HG03439 (cell line): ENCODE results near the gene ZFYVE27.
A peak's percentile ranks its signal among the peaks of the same experiment; 100 is the strongest.

Experiments used
- ATAC-seq: cut with Tn5 transposase; IDR thresholded peaks from one replicate; pipeline ENCODE4 v1.9.1; 2021; ENCODE audit warnings: mild to moderate bottlenecking, moderate library complexity; ENCODE audit not compliant: unreplicated experiment

ZFYVE27 gene

GRCh38 chr10:97714401-97715258, 22.3 kb upstream of the ZFYVE27 start:
- peak; percentile 36 for ATAC-seq

DNA sequence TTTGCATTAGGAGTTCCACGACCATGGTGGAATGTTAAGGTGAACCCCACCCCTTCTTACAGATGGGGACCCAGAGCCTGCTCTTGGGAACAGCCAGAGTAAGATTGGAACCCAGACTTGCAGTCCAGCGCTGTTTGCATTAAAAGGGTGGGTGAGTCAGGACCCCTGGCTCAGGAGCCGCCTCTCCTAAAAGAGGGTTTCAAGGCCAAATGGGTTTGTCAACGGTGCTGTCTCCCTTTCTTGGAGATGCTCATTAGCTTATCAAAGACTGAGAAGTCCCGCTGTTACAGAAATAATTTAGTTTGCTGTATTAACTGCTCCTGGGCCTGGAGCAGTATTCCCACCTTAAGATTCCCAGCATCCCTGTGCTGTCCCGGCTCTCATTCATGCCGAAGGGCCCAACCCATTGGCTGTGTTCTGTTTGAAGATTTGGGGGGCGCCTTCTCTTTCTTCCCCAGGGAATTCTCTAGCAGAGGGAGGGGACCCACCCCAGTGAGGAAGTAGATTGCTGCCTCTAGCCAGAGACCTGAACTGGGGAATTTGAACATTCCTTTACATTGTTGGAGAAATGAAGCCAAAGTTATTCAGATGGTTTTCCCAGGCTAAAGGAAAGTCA, 21.6 kb upstream of the ZFYVE27 start:
- no peak for ATAC-seq

GRCh38 chr10:97717627-97718026, 19.3 kb upstream of the ZFYVE27 start:
- ATAC-seq = no peak

DNA sequence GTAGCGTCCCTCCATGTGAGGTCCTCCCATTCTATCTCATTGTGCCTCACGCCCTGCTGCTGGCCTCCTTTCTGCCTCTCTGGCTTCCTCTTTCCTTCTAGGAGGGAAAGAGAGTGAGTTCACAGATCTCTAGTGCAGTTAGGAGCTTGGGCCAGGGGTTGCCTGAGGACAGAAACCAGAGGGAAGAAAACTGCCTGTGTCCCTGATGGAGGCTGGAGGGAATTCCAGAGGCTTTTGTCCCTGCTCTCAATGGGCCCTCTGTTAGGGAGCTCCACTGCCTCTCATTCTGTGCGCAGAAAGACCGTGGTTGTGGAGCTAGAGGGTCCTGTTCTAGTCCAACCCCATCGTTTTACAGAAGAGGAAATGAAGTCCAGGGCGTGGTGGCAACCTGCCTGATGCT, 18.8 kb upstream of the ZFYVE27 start:
- no peak for ATAC-seq

DNA sequence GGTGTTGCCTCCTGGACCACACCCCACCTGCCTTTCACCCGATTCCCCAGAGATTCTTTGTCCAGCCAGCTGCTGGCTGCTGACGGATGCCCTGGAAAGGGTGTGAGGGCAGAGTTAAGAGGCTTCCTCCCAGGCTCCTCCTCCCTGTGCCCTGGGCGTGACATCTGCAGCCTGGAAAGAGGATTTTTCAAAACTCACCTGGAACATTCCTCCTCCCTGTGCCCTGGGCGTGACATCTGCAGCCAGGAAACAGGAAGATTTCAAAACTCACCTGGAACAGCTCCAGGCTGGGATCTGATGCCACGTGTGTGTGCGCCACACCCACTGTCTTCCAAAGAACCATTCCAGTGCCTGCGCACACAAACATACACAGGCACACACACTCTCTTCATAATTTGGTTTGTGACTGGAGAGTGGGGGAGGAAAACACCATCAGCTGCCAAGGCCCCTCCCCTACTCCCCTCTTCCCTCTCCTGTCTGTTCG, 18.2 kb upstream of the ZFYVE27 start:
- ATAC-seq = no peak

- ATAC-seq = no peak
Measured at GRCh38 chr10:97719602-97720001, 17.3 kb upstream of the ZFYVE27 start.

DNA sequence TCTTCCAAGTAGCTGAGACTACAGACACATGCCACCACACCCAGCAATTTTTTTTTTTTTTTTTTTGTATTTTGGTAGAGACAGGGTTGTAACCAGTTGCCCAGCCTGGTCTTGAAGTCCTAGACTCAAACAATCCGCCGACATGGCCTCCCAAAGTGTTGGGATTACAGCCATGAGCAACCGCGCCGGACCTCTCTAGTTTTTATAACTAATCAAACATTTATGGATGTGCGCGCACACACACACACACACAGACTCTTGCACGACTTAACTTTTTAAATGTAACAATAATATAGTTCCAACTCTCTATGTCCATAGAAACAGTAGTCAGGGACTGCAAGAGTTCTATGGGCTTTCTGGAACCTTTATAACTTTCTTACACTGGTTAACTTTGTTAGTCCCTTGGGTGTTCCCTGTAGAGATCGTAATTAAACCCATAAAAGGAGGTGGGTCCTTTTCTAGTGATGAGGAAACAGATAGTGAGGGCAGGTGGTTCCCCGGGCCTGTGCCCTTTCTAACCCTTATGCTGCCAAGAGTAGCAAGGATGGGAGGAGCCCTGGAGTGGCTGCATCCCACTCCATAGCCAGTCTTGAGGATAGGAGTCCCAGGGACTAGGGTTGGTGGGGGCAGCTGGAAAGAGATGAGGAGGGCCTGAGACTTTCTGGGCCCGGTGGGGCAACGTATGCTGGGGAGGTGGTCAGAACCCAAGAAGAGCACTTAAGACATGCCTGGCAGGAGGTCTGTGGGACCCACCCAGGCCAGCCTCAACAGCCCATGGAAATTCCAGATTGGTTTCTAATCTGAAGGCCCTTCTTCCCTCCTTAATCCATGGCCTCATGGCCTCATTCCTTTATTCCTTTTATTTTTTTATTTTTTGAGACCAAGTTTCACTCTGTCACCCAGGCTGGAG, 14.8 kb upstream of the ZFYVE27 start:
- ATAC-seq = no peak

- ATAC-seq = no peak
Measured at GRCh38 chr10:97723001-97723400, 13.9 kb upstream of the ZFYVE27 start.

DNA sequence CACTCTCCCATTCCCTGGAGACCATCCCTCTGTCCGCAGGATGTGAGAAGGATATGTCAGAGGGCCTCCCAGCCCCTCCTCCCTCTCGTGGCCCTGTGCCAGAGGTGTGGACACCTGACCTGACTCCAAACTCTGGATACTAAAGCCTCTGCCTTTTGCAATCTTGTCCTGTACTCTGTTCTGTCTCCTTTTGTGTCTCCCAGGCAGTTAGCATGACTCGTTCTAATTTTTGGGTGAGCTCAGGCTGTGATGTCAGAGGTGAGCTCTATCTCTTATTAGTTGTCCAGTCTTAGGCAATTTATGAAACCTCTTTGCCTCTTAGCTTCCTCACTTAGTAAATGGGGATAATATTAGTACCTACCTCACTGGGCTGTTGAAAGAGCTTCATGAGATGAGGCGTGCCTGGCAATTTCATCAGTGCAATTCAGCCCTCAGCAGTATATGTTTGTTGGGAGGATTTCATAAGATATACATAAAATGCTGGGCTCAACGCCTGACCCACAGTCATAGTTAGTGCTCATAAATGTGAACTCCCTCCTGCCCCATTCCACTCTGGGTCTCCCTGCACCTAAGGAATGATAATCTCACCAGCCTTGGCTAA, 12.5 kb upstream of the ZFYVE27 start:
- ATAC-seq = no peak

DNA sequence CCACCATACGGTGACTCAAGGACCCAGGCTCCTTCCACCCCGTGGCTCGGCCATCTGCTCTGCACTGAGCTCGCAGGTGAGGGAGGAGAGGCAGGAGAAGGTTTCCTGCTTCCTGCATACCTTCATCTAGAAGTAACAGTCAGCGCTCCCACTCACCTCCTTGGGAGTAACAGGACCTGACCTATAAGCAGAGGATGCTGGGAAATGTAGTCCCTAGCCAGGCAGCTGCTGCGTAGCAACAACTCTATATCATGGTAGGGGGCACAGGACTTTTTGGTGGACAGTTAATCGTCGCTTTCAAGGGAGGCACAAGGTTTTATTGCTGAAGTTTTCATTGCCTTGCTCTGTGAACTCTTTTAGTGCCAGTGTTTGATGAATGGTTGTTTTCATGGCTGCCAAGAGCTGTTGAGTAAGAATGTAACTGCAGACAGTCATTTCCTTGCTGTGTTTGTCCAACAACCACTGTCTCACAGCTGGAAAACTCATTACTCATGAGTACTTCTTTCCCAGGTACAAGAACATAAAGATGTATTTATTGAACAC, 10.2 kb upstream of the ZFYVE27 start:
- ATAC-seq = no peak

GRCh38 chr10:97729014-97729413, 7.9 kb upstream of the ZFYVE27 start:
- ATAC-seq = no peak

GRCh38 chr10:97731346-97732051, 5.4 kb upstream of the ZFYVE27 start:
- ATAC-seq = no peak

GRCh38 chr10:97732052-97732359, 4.9 kb upstream of the ZFYVE27 start:
- ATAC-seq = no peak

DNA sequence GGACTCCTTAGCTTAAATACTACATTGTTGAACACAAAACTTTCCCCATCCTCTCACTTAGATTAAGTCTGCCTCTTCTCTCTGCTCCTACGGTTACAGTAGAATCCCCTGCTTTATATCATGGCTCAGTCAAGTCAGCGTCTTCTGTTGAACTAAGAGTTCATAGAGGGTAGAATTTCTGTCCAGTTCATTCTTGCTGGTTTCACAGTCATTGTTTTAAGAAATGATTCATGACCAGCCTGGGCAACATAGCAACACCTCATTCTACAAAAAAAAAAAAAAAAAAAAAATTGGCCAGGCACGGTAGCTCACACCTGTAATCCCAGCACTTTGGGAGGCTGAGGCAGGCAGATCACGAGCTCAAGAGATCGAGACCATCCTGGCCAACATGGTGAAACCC, 3.7 kb upstream of the ZFYVE27 start:
- ATAC-seq = no peak

DNA sequence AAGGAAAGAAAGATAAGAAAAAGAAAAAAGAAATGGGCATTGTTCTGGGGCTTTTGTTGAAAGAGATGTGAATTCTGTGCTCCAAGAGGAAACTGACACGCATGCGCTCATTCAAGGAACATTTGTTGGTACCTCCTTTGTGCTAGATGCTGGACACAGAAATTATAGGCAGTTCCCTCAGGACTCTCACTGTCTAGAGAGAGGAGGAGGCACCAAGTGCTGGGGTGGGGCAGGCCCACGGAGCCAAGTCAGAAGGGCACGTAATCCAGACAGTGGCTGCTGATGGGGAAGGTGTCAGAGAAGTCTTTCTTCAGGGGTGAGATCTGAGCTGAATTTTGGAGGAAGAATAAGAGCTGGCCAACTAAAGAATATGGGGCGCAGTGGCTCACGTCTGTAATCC, 2.9 kb upstream of the ZFYVE27 start:
- no peak for ATAC-seq

DNA sequence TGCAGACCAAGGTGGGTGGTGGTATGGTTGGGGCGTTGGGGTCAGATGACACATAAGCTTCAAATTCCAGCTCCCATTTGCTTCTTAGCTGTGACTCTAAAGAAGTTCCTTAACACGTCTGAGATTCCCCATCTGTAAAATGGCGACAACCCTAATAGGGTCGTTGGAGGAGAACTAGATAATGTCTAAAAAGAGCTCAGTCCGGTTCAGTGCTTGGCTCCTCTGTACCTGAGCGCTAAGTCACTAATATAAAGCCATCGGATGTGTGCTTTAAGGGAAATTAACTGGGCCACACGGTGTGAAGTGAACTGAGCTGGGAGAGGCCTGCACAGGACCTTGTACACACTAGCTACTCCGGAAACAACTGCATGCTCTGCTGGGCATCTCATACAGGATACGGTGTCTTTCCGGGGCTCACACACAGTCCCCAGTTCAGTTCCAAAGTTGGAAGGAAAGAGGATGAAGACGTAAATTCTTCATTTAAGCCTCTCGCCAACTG, 476 bp upstream of the ZFYVE27 start:
- ATAC-seq = peak; percentile 28

DNA sequence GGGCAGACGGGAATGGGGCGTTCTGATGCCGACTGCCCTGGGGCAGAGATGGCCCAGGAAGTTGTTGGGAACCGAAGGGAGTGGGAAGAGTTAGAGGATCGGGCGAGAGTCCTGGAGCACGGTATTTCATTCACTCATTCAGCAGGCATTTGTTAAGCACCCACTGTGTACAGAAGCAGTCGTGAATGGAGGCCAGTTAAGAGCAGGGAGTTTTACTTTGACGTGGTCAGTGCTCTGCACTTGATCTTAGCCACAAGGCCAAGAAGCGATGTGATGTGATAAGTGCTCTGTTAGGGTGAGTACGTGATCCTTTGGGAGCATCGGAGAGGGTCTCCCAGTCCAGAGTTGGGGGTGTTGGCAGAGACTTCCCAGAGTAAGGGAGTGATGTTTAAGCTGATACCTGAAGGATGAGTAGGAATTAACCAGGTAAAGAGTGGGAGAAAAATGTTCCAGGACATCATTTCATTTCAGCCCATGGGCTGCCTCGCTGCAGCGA, 890 bp downstream of the ZFYVE27 start:
- ATAC-seq = no peak

- no peak for ATAC-seq
Measured at GRCh38 chr10:97738616-97739015, 1.7 kb downstream of the ZFYVE27 start.

DNA sequence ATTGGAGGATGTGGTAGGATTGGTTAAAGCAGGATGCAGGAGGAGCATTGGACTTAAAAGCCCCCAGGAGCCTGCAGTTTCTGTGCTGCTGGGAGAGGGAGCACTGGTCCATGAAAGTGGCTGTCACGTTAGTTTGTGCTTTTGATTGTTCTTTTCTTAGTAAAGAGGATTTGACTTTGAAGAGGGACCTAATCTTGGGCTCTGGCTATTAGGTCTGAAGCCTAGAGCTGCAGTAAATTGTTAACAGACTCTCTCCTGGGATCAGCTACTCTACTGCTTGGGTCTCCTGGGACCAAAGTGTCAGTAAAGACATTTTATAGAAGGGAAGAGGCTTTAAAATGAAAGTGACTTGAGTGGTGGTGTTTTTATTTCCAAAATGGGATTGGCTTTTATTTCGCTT, 3.7 kb downstream of the ZFYVE27 start:
- ATAC-seq = no peak
